ENCODE data around the gene NAPG.
"Not testable (repeated sequence)": the region's sequence is repeated elsewhere in the genome, so short reads cannot be mapped to it uniquely, and the experiment has no call there.

The NAPG gene

GRCh38 chr18:10514601-10515000 is 11.2 kb upstream of the NAPG start:
- peak in 1 of 2 experiments; percentile 35 for DNase-seq

- DNase-seq, result no peak
Measured at GRCh38 chr18:10515456-10515855, 10.4 kb upstream of the NAPG start.

- DNase-seq, result no peak
Measured at GRCh38 chr18:10516078-10516477, 9.7 kb upstream of the NAPG start.

GRCh38 chr18:10518595-10519255 is 7.1 kb upstream of the NAPG start:
- DNase-seq, result peak; percentile 72 to 85

GRCh38 chr18:10519366-10519765 is 6.5 kb upstream of the NAPG start:
- no peak for DNase-seq

- DNase-seq, result peak; percentile 83 to 92
Measured at GRCh38 chr18:10519999-10520935, 5.6 kb upstream of the NAPG start.

GRCh38 chr18:10521566-10521965 is 4.3 kb upstream of the NAPG start:
- no peak for DNase-seq

GRCh38 chr18:10522574-10522973 is 3.3 kb upstream of the NAPG start:
- DNase-seq, result no peak

GRCh38 chr18:10523544-10523943 is 2.3 kb upstream of the NAPG start:
- no peak for DNase-seq

GRCh38 chr18:10524507-10525370 is 1.1 kb upstream of the NAPG start:
- DNase-seq, result no peak

- DNase-seq, result no peak
Measured at GRCh38 chr18:10525371-10525691, 496 bp upstream of the NAPG start.

- DNase-seq, result no peak
Measured at GRCh38 chr18:10526561-10526949, 728 bp downstream of the NAPG start.

GRCh38 chr18:10528439-10528838 is 2.6 kb downstream of the NAPG start:
- no peak for DNase-seq

GRCh38 chr18:10530002-10530401 is 4.2 kb downstream of the NAPG start:
- no peak for DNase-seq

GRCh38 chr18:10530852-10531251 is 5.0 kb downstream of the NAPG start:
- DNase-seq, result no peak

- no peak for DNase-seq
Measured at GRCh38 chr18:10533111-10533510, 7.3 kb downstream of the NAPG start.

GRCh38 chr18:10536280-10536679 is 10.5 kb downstream of the NAPG start:
- no peak for DNase-seq

GRCh38 chr18:10537765-10538164 is 11.9 kb downstream of the NAPG start:
- no peak for DNase-seq

- DNase-seq, result not testable (repeated sequence)
Measured at GRCh38 chr18:10539124-10539523, 13.3 kb downstream of the NAPG start.

- no peak for DNase-seq
Measured at GRCh38 chr18:10543277-10543676, 17.4 kb downstream of the NAPG start.

GRCh38 chr18:10544093-10544748 is 18.4 kb downstream of the NAPG start:
- no peak for DNase-seq

- no peak for DNase-seq
Measured at GRCh38 chr18:10546557-10547300, 20.9 kb downstream of the NAPG start.
